GM23338 (cell line): ENCODE data around the gene NUDT5.

Source experiments
- CREB1 ChIP-seq: fragments of 250-450 bp; sonication (Bioruptor Pico); IDR thresholded peaks from 2 replicates; pipeline ENCODE4 v1.5.0; 2020; ENCODE audit warnings: low read depth, mild to moderate bottlenecking, moderate library complexity
- CTCF ChIP-seq, 2 experiments: fragments of 200-600 bp in 1 of 2; sonication (generic) in 1 of 2; conservative IDR thresholded peaks; 2 replicates each; pipeline versions ENCODE4 v1.5.1 to v1.6.1; 2016 to 2017; ENCODE audit warnings: antibody characterized with exemption in 2 of 2, low read depth in 2 of 2, mild to moderate bottlenecking in 2 of 2, moderate library complexity in 1 of 2
- EZH2 ChIP-seq: fragments of 200-600 bp; sonication (generic); IDR thresholded peaks from one replicate; pipeline ENCODE4 v1.8.0; 2017; ENCODE audit warnings: antibody characterized with exemption, mild to moderate bottlenecking, low read depth; ENCODE audit not compliant: unreplicated experiment
- EZH2phosphoT487 ChIP-seq: fragments of 200-600 bp; sonication (generic); IDR thresholded peaks from one replicate; pipeline ENCODE4 v1.8.1; 2018; ENCODE audit warnings: antibody characterized with exemption; ENCODE audit not compliant: unreplicated experiment
- JUNB ChIP-seq: IDR thresholded peaks from one replicate; pipeline ENCODE4 v1.6.1; 2016; ENCODE audit warnings: antibody characterized with exemption; ENCODE audit not compliant: unreplicated experiment
- NANOG ChIP-seq: IDR thresholded peaks from 2 replicates; pipeline ENCODE4 v1.6.1; 2016; ENCODE audit warnings: antibody characterized with exemption, borderline replicate concordance
- POLR2AphosphoS5 ChIP-seq: IDR thresholded peaks from 2 replicates; pipeline ENCODE4 v1.6.1; 2016; ENCODE audit warnings: antibody characterized with exemption, low read depth
- REST ChIP-seq: IDR thresholded peaks from one replicate; pipeline ENCODE4 v1.6.1; 2018; ENCODE audit warnings: antibody characterized with exemption; ENCODE audit not compliant: unreplicated experiment
- ZNF114 ChIP-seq: fragments of 250-450 bp; sonication (Bioruptor Pico); IDR thresholded peaks from 2 replicates; pipeline ENCODE4 v1.5.0; 2020; ENCODE audit warnings: mild to moderate bottlenecking, moderate library complexity
- TF ChIP-seq, protein P1 (sequence below): fragments of 250-450 bp; sonication (Bioruptor Pico); IDR thresholded peaks from 2 replicates; pipeline ENCODE4 v1.5.0; 2020; ENCODE audit warnings: mild to moderate bottlenecking, moderate library complexity
- TF ChIP-seq, protein P2 (sequence below): IDR thresholded peaks from 2 replicates; pipeline ENCODE4 v1.6.1; 2016; ENCODE audit warnings: antibody characterized with exemption

DNA sequence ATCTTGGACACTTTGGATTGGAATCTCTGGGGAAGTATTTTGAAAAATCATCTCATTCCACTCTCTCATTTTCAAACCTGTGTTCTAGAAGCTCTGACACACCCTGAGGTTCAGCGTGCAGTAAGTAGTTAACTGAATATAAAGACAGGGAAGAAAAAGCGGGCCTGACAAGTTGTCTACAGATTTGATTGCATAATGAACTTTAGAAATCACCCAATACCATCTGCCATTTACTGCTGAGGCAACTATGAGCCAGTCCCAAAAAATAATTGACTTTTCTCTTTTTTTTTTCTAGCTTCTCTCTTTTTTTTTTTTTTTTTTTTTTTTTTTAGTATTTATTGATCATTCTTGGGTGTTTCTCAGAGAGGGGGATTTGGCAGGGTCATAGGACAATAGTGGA, 29.8 kb upstream of the NUDT5 start:
- TF ChIP-seq CTCF (conservative IDR thresholded peaks at IDR 0.05; ENCODE audit: low read depth in 2 of 2), result no peak
- TF ChIP-seq POLR2AphosphoS5, result no peak
- no peak for TF ChIP-seq EZH2phosphoT487
- TF ChIP-seq EZH2, result no peak
- no peak for TF ChIP-seq REST
- TF ChIP-seq, protein P1, sequence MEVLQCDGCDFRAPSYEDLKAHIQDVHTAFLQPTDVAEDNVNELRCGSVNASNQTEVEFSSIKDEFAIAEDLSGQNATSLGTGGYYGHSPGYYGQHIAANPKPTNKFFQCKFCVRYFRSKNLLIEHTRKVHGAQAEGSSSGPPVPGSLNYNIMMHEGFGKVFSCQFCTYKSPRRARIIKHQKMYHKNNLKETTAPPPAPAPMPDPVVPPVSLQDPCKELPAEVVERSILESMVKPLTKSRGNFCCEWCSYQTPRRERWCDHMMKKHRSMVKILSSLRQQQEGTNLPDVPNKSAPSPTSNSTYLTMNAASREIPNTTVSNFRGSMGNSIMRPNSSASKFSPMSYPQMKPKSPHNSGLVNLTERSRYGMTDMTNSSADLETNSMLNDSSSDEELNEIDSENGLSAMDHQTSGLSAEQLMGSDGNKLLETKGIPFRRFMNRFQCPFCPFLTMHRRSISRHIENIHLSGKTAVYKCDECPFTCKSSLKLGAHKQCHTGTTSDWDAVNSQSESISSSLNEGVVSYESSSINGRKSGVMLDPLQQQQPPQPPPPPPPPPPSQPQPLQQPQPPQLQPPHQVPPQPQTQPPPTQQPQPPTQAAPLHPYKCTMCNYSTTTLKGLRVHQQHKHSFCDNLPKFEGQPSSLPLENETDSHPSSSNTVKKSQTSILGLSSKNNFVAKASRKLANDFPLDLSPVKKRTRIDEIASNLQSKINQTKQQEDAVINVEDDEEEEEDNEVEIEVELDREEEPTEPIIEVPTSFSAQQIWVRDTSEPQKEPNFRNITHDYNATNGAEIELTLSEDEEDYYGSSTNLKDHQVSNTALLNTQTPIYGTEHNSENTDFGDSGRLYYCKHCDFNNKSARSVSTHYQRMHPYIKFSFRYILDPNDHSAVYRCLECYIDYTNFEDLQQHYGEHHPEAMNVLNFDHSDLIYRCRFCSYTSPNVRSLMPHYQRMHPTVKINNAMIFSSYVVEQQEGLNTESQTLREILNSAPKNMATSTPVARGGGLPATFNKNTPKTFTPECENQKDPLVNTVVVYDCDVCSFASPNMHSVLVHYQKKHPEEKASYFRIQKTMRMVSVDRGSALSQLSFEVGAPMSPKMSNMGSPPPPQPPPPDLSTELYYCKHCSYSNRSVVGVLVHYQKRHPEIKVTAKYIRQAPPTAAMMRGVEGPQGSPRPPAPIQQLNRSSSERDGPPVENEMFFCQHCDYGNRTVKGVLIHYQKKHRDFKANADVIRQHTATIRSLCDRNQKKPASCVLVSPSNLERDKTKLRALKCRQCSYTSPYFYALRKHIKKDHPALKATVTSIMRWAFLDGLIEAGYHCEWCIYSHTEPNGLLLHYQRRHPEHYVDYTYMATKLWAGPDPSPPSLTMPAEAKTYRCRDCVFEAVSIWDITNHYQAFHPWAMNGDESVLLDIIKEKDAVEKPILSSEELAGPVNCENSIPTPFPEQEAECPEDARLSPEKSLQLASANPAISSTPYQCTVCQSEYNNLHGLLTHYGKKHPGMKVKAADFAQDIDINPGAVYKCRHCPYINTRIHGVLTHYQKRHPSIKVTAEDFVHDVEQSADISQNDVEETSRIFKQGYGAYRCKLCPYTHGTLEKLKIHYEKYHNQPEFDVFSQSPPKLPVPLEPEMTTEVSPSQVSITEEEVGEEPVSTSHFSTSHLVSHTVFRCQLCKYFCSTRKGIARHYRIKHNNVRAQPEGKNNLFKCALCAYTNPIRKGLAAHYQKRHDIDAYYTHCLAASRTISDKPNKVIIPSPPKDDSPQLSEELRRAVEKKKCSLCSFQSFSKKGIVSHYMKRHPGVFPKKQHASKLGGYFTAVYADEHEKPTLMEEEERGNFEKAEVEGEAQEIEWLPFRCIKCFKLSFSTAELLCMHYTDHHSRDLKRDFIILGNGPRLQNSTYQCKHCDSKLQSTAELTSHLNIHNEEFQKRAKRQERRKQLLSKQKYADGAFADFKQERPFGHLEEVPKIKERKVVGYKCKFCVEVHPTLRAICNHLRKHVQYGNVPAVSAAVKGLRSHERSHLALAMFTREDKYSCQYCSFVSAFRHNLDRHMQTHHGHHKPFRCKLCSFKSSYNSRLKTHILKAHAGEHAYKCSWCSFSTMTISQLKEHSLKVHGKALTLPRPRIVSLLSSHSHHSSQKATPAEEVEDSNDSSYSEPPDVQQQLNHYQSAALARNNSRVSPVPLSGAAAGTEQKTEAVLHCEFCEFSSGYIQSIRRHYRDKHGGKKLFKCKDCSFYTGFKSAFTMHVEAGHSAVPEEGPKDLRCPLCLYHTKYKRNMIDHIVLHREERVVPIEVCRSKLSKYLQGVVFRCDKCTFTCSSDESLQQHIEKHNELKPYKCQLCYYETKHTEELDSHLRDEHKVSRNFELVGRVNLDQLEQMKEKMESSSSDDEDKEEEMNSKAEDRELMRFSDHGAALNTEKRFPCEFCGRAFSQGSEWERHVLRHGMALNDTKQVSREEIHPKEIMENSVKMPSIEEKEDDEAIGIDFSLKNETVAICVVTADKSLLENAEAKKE (CRISPR knock-in tag), result no peak
- no peak for TF ChIP-seq CREB1 (CRISPR knock-in tag)
- TF ChIP-seq NANOG, result no peak
- TF ChIP-seq, protein P2, sequence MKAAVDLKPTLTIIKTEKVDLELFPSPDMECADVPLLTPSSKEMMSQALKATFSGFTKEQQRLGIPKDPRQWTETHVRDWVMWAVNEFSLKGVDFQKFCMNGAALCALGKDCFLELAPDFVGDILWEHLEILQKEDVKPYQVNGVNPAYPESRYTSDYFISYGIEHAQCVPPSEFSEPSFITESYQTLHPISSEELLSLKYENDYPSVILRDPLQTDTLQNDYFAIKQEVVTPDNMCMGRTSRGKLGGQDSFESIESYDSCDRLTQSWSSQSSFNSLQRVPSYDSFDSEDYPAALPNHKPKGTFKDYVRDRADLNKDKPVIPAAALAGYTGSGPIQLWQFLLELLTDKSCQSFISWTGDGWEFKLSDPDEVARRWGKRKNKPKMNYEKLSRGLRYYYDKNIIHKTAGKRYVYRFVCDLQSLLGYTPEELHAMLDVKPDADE, result no peak
- no peak for TF ChIP-seq ZNF114 (CRISPR knock-in tag)
- TF ChIP-seq JUNB, result no peak
